DOHH2 (cell line): ENCODE results near the gene CASKIN1.

Source experiments
- H3F3A ChIP-seq: fragments of 200-600 bp; sonication (generic), shearing (Covaris generic); 2 replicates; pipeline ENCODE4 v1.6.0; 2016; ENCODE audit warnings: antibody characterized with exemption, mild to moderate bottlenecking; ENCODE audit not compliant: control insufficient read depth, insufficient read depth
- H3K27ac ChIP-seq: fragments of 200-600 bp; sonication (generic); 2 replicates; pipeline ENCODE4 v1.5.1; 2014; ENCODE audit warnings: low read depth, mild to moderate bottlenecking, low read length, moderate library complexity
- H3K27me3 ChIP-seq: fragments of 200-600 bp; sonication (generic); 2 replicates; pipeline ENCODE4 v1.6.1; 2014; ENCODE audit warnings: mild to moderate bottlenecking, low read length, mixed read lengths; ENCODE audit not compliant: control insufficient read depth
- H3K36me3 ChIP-seq: fragments of 200-600 bp; sonication (generic); 2 replicates; pipeline ENCODE4 v1.6.1; 2014; ENCODE audit warnings: mild to moderate bottlenecking, low read length, moderate library complexity, mixed read lengths; ENCODE audit not compliant: control insufficient read depth
- H3K4me1 ChIP-seq: fragments of 200-600 bp; sonication (generic); 2 replicates; pipeline ENCODE4 v1.6.1; 2014; ENCODE audit warnings: mild to moderate bottlenecking, low read length, mixed read lengths; ENCODE audit not compliant: control insufficient read depth
- H3K4me2 ChIP-seq: fragments of 200-600 bp; sonication (generic); 2 replicates; pipeline ENCODE4 v1.6.0; 2014; ENCODE audit warnings: mild to moderate bottlenecking, low read length, moderate library complexity
- H3K4me3 ChIP-seq: fragments of 200-600 bp; sonication (generic); 2 replicates; pipeline ENCODE4 v1.5.1; 2014; ENCODE audit warnings: mild to moderate bottlenecking, low read length, mixed read lengths
- H3K79me2 ChIP-seq: fragments of 200-600 bp; sonication (generic); 2 replicates; pipeline ENCODE4 v1.6.1; 2014; ENCODE audit warnings: mild to moderate bottlenecking, low read length, mixed read lengths; ENCODE audit not compliant: control insufficient read depth
- H3K9me2 ChIP-seq: fragments of 200-600 bp; sonication (generic); replicated peaks from 2 replicates; pipeline ENCODE4 v1.6.1; 2014; ENCODE audit warnings: mild to moderate bottlenecking, low read length, mixed read lengths; ENCODE audit not compliant: control insufficient read depth
- H3K9me3 ChIP-seq: fragments of 200-600 bp; sonication (generic); 2 replicates; pipeline ENCODE4 v1.6.1; 2014; ENCODE audit warnings: antibody characterized with exemption, low read length, mixed read lengths; ENCODE audit not compliant: control insufficient read depth, insufficient read depth
- H4K20me1 ChIP-seq: fragments of 200-600 bp; sonication (generic); 2 replicates; pipeline ENCODE4 v1.6.0; 2014; ENCODE audit warnings: low read depth, mild to moderate bottlenecking, antibody characterized with exemption, low read length, moderate library complexity; ENCODE audit not compliant: control insufficient read depth, insufficient read depth
- EZH2phosphoT487 ChIP-seq: fragments of 200-600 bp; sonication (generic); IDR thresholded peaks from 2 replicates; pipeline ENCODE4 v1.6.1; 2017; ENCODE audit warnings: borderline replicate concordance, mild to moderate bottlenecking, antibody characterized with exemption, low read length, moderate library complexity, mixed read lengths
- TF ChIP-seq, protein P1 (sequence below): fragments of 200-600 bp; sonication (generic); IDR thresholded peaks from one replicate; pipeline ENCODE4 v1.5.1; 2014; ENCODE audit warnings: antibody characterized with exemption, mild to moderate bottlenecking, low read depth, low read length; ENCODE audit not compliant: poor library complexity, severe bottlenecking

Gene CASKIN1

DNA sequence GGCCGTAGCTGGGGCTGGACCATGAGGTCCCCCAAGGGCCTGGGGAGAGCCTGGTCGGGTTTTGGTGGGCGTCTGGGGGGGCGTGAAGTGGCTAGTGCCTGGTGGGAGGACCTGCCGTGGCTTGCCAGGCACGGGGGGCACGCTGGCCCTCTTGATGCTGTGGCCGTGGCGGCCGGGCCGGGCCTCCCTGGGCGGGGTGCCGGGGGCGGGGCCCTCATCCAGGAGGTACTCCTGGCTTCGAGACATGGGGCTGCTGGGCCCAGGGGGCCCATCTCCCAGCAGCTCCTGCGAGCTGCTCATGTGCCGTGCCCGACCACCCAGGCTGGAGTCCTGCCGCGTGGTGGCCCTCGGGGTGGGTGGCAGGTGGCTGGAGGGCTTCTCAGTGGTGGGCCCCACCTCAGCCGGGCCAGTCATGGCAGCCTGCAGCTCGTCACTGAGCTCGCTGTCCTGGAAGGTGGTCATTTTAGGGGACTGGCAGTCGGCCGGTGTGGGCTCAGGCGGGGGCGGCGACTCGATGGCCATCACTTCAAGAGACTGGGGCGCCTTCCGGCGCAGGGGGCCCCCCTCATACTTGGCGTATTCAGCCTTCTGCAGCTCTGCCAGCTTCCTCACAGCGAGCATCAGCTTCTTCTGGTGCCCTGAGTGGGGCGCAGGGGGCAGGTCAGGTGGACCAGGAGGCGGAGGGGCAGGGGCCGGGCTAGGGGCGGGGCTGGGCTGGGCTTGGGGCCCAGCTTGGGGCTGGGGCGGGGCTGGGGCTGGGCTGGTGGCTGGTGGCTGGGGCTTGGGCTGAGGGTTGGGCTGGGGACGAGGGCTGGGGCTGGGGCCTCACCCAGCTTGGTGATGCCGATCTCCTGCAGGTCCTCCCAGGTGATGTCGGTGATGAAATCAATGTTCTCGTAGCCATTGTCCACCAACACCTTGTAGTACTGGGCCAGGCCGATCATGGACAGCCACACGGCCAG is 15.2 kb downstream of the CASKIN1 start:
- Histone ChIP-seq H3K4me3 (no peak overlapping the region), H3K27ac (no peak overlapping the region), H3K9me2 (no peaks in the 10 kb centered on the region), H3K36me3 (peaks cover 27% of the 10 kb centered on the region), H3K4me2 (no peak overlapping the region), H3K4me1 (0 out of 2 replicates have a peak, but pooled peaks cover 2% of the 10 kb centered on the region), H3K79me2 (no peaks in the 10 kb centered on the region), H3F3A (no peaks in the 10 kb centered on the region), H4K20me1 (no peaks in the 10 kb centered on the region), H3K9me3 (no peaks in the 10 kb centered on the region), H3K27me3 (no peaks in the 10 kb centered on the region)
- TF ChIP-seq EZH2phosphoT487: no peak
- TF ChIP-seq, protein P1, sequence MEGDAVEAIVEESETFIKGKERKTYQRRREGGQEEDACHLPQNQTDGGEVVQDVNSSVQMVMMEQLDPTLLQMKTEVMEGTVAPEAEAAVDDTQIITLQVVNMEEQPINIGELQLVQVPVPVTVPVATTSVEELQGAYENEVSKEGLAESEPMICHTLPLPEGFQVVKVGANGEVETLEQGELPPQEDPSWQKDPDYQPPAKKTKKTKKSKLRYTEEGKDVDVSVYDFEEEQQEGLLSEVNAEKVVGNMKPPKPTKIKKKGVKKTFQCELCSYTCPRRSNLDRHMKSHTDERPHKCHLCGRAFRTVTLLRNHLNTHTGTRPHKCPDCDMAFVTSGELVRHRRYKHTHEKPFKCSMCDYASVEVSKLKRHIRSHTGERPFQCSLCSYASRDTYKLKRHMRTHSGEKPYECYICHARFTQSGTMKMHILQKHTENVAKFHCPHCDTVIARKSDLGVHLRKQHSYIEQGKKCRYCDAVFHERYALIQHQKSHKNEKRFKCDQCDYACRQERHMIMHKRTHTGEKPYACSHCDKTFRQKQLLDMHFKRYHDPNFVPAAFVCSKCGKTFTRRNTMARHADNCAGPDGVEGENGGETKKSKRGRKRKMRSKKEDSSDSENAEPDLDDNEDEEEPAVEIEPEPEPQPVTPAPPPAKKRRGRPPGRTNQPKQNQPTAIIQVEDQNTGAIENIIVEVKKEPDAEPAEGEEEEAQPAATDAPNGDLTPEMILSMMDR: no peak

DNA sequence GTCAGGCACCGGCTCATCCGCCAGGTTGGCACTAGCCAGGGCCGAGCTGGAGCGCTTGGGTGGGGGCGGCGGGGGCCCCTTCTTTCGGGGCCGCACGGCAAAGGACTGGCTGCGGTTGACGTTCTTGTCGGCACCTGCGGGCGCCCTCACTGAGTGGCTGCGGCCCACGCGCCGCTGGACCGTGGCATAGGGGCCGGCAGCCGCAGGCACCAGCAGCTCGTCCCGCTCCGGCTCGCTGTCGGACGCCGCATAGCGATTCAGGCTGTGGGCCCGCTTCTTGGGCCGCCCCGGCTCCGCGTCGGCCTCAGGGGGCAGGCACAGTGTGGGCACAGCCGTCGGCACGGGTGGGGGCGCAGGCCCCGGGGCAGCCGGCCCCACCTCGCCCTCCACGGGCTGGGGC is 15.9 kb downstream of the CASKIN1 start:
- Histone ChIP-seq H3F3A (no peaks in the 10 kb centered on the region), H3K36me3 (peaks cover 35% of the 10 kb centered on the region), H3K4me3 (no peak overlapping the region), H3K4me2 (no peak overlapping the region), H3K27me3 (no peaks in the 10 kb centered on the region), H3K79me2 (no peaks in the 10 kb centered on the region), H4K20me1 (no peaks in the 10 kb centered on the region), H3K9me2 (no peaks in the 10 kb centered on the region), H3K4me1 (0 out of 2 replicates have a peak, but pooled peaks cover 2% of the 10 kb centered on the region), H3K9me3 (no peaks in the 10 kb centered on the region), H3K27ac (no peak overlapping the region)
- TF ChIP-seq, protein P1: no peak
- no peak for TF ChIP-seq EZH2phosphoT487

DNA sequence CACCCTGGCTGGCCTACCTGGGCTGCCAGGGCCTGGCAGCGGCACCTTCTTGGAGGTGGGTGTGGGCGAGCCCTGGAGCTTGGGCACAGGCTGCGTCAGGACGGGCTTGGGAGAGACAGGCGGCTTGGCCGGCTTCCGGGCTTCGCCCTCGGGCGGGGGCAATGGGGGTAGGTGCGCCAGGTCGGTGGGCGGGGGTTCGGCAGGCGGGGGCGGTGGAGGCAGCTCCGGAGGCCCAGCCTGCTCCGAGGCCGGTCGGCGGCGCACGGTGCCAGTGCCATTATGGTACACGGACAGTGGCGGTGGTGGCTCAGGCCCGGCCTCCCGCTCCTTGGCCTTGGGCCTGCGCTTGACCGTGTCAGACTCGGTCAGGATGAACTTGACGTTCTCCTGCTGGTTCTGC is 16.8 kb downstream of the CASKIN1 start:
- H3K9me3 ChIP-seq: no peaks in the 10 kb centered on the region
- no peak overlapping the region for H3K4me3 ChIP-seq
- TF ChIP-seq EZH2phosphoT487: no peak
- TF ChIP-seq, protein P1: no peak
- no peaks in the 10 kb centered on the region for H4K20me1 ChIP-seq
- no peaks in the 10 kb centered on the region for H3K9me2 ChIP-seq
- H3K4me2 ChIP-seq: no peak overlapping the region
- H3K79me2 ChIP-seq: no peaks in the 10 kb centered on the region
- no peaks in the 10 kb centered on the region for H3K27me3 ChIP-seq
- no peak overlapping the region for H3K27ac ChIP-seq
- H3K4me1 ChIP-seq: 0 out of 2 replicates have a peak, but pooled peaks cover 2% of the 10 kb centered on the region
- peaks cover 44% of the 10 kb centered on the region for H3K36me3 ChIP-seq
- no peaks in the 10 kb centered on the region for H3F3A ChIP-seq
